Heart left ventricle (tissue), 13 donors: ENCODE data around the gene MRPL34.

Source experiments
- CTCF ChIP-seq, 12 donors: fragments of 200-600 bp; sonication (generic) in 4 of 12; IDR thresholded peaks; one replicate each; pipeline versions ENCODE4 v1.5.0 to v1.8.0; 2018 to 2022; ENCODE audit warnings: antibody characterized with exemption in 12 of 12, mild to moderate bottlenecking in 5 of 12
- POLR2A ChIP-seq, 2 donors: fragments of 450-650 bp; IDR thresholded peaks; one replicate each; pipeline ENCODE4 v1.6.1; 2017; ENCODE audit warnings: antibody characterized with exemption in 2 of 2, mild to moderate bottlenecking in 2 of 2, moderate library complexity in 2 of 2
- donor health status: ischemic (EF 13 %, LVEDD 7.1; RV severe dilation, severe dysfunction).
- donor health status: DM: no; HTN: yes; CAD: no.
- donor health status: DM: no; HTN: no; CAD: no.
- donor health status: ischemic (EF 25% LVEDD 6.9; RV normal size, moderate dysfunction).
- donor health status: ischemic (EF 25% LVEDD 5.7; RV mildly dilated, moderate dysfunction).
- donor health status: ischemic (EF 35%, LVEDD 5.7; RV mildly dilated, moderate dysfunction).
- donor health status: nonischemic (EF 11% LVEDD 7.7; RV severe dilation, severe dysfunction).
- donor health status: DM: yes; HTN: yes; CAD: no.
- donor health status: PGD.
- donor health status: ischemic (EF 29% LVEDD 5.4; RV normal size, mild dysfunction).
- donor health status: nonischemic (EF 23%, LVEDD 6.1; RV moderate dilation, normal function).

- TF ChIP-seq CTCF (IDR thresholded peaks at IDR 0.05) (no peak), POLR2A (IDR thresholded peaks at IDR 0.05) (no peak)
These were observed 14.0 kb downstream of the MRPL34 start for GRCh38 chr19:17319473-17320238.
